Keratinocyte (primary cell): ENCODE measurements around the gene ELP5. TPM values are rescaled to one million over a fixed set of nuclear protein-coding genes. Genes with fewer than 3 reads are reported as not detected.

Experiments used
- DNase-seq: peaks from one replicate; pipeline ENCODE4 v3.0.0-alpha.2; 2011; ENCODE audit warnings: low read depth, missing footprints, low spot score
- FAIRE-seq: peaks from 2 replicates; lab custom pipeline; 2011; peaks lifted over from hg19 to GRCh38; lab: Jason Lieb, UNC
- H2AFZ ChIP-seq: 2 replicates; pipeline ENCODE4 v1.6.0; 2012; ENCODE audit warnings: low read length, control low read depth, inconsistent platforms; ENCODE audit not compliant: control insufficient read depth
- H3K27ac ChIP-seq: 2 replicates; pipeline ENCODE4 v1.5.1; 2011; ENCODE audit warnings: low read length; ENCODE audit not compliant: control insufficient read depth, insufficient read depth
- H3K27me3 ChIP-seq: 3 replicates; pipeline ENCODE4 v1.6.0; 2011; ENCODE audit warnings: low read length; ENCODE audit not compliant: control insufficient read depth, insufficient read depth; ENCODE audit errors: extremely low read depth
- H3K36me3 ChIP-seq, 2 experiments: 2 replicates in 1 of 2; 3 replicates in 1 of 2; pipeline ENCODE4 v1.5.1; 2011; ENCODE audit warnings: low read length in 2 of 2, mild to moderate bottlenecking in 1 of 2; ENCODE audit not compliant: control insufficient read depth in 2 of 2, insufficient read depth in 2 of 2; ENCODE audit errors: extremely low read depth in 1 of 2
- H3K4me1 ChIP-seq: 3 replicates; pipeline ENCODE4 v1.5.1; 2011; ENCODE audit warnings: low read length; ENCODE audit not compliant: control insufficient read depth, insufficient read depth; ENCODE audit errors: extremely low read depth
- H3K4me2 ChIP-seq: 3 replicates; pipeline ENCODE4 v1.6.0; 2011; ENCODE audit warnings: low read depth, low read length; ENCODE audit not compliant: control insufficient read depth, insufficient read depth; ENCODE audit errors: extremely low read depth
- H3K4me3 ChIP-seq, 3 experiments: fragments of 200-600 bp in 1 of 3; sonication (generic) in 1 of 3; 2 replicates in 2 of 3; 3 replicates in 1 of 3; pipeline ENCODE4 v1.5.1; 2011 to 2016; ENCODE audit warnings: low read length in 3 of 3, mild to moderate bottlenecking in 3 of 3, control low read depth in 2 of 3, inconsistent platforms in 1 of 3, low read depth in 1 of 3, mixed read lengths in 1 of 3, mixed run types in 1 of 3, moderate library complexity in 1 of 3; ENCODE audit not compliant: control insufficient read depth in 2 of 3, insufficient read depth in 2 of 3; ENCODE audit errors: extremely low read depth in 1 of 3
- H3K79me2 ChIP-seq: 2 replicates; pipeline ENCODE4 v1.6.0; 2012; ENCODE audit warnings: low read length; ENCODE audit not compliant: control insufficient read depth, insufficient read depth
- H3K9ac ChIP-seq: 3 replicates; pipeline ENCODE4 v1.6.0; 2011; ENCODE audit warnings: low read length; ENCODE audit not compliant: control insufficient read depth, insufficient read depth; ENCODE audit errors: extremely low read depth
- H3K9me1 ChIP-seq: 3 replicates; pipeline ENCODE4 v1.6.0; 2011; ENCODE audit warnings: low read length; ENCODE audit not compliant: control insufficient read depth, insufficient read depth; ENCODE audit errors: extremely low read depth
- H3K9me3 ChIP-seq: 2 replicates; pipeline ENCODE4 v1.5.1; 2012; ENCODE audit warnings: low read depth, low read length; ENCODE audit not compliant: control insufficient read depth
- H4K20me1 ChIP-seq: 3 replicates; pipeline ENCODE4 v1.6.0; 2011; ENCODE audit warnings: low read length; ENCODE audit not compliant: control insufficient read depth, insufficient read depth; ENCODE audit errors: extremely low read depth
- EZH2 ChIP-seq: IDR thresholded peaks from one replicate; pipeline ENCODE4 v1.6.1; 2012; ENCODE audit warnings: inconsistent platforms, mild to moderate bottlenecking, low read length, moderate library complexity
- dilution Hi-C: fragments of 300-500 bp; cut with MboI; formaldehyde crosslinking; loops from one replicate; pipeline ENCODE4 v1.7.0; 2020; ENCODE audit warnings: low sequenced_read_pairs; ENCODE audit not compliant: extremely low pct_ligation_motif_present
- polyA plus RNA-seq, 5 experiments: library from polyadenylated mRNA; depleted of rRNA in 3 of 5; stranded (reverse) in 3 of 5; stranded (forward) in 1 of 5; unstranded in 1 of 5; fragments of >200 nt; gene quantifications; 1 replicate in 1 of 5; 2 replicates in 3 of 5; 3 replicates in 1 of 5; pipeline versions ENCODE4 v1.2.1 to v1.2.3, GENCODE V29; 2011 to 2012; ENCODE audit warnings: missing spikeins in 2 of 5, low read depth in 1 of 5, low replicate concordance in 1 of 5
- TF ChIP-seq, protein P1 (sequence below), 3 experiments: IDR thresholded peaks in 1 of 3; conservative IDR thresholded peaks in 1 of 3; optimal IDR thresholded peaks in 1 of 3; 2 replicates in 2 of 3; 3 replicates in 1 of 3; pipeline versions ENCODE3 to v1.5.1; 2011; ENCODE audit warnings: low read length in 3 of 3, mild to moderate bottlenecking in 3 of 3, moderate library complexity in 2 of 3, control low read depth in 1 of 3, inconsistent platforms in 1 of 3; ENCODE audit not compliant: insufficient read depth in 2 of 3; ENCODE audit errors: extremely low read depth in 1 of 3

The ELP5 gene
- polyA plus RNA-seq, 1 donor (not counting 4 experiments of a cell fraction or from before 2014, with no cell fraction given) = 19.4 TPM

DNA sequence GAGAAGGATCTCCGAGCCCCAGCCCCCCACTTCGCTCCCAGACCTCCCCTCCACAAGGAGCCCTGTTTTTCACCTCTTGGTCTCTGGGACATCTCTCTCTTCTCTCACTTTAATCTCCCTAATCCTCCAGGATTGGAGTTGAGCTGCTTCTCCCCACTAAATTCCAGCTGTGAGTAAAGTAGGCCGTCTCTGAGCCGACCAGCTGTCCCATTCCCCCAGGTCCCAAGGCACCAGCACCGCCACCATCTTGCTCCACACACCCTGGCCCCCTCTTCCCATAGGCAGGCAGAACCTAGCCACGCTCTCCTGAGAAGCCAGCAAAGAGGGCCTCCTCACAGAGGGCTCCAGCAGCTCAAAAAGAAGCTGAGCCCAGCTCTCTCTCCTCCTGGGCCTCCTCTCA is 33.3 kb upstream of the ELP5 start:
- Histone ChIP-seq H3K9ac (no peak overlapping the region), H3K4me2 (no peak overlapping the region), H2AFZ (no peak overlapping the region), H3K9me1 (no peaks in the 10 kb centered on the region), H4K20me1 (peaks cover 8% of the 10 kb centered on the region), H3K79me2 (peaks cover 14% of the 10 kb centered on the region), H3K4me1 (peaks cover 42% of the 10 kb centered on the region), H3K36me3 (peaks cover 22 to 25% of the 10 kb centered on the region in 2 experiments), H3K9me3 (no peaks in the 10 kb centered on the region), H3K27ac (no peak overlapping the region), H3K27me3 (no peaks in the 10 kb centered on the region), H3K4me3 (no peak overlapping the region)
- no peak for TF ChIP-seq EZH2
- TF ChIP-seq, protein P1, sequence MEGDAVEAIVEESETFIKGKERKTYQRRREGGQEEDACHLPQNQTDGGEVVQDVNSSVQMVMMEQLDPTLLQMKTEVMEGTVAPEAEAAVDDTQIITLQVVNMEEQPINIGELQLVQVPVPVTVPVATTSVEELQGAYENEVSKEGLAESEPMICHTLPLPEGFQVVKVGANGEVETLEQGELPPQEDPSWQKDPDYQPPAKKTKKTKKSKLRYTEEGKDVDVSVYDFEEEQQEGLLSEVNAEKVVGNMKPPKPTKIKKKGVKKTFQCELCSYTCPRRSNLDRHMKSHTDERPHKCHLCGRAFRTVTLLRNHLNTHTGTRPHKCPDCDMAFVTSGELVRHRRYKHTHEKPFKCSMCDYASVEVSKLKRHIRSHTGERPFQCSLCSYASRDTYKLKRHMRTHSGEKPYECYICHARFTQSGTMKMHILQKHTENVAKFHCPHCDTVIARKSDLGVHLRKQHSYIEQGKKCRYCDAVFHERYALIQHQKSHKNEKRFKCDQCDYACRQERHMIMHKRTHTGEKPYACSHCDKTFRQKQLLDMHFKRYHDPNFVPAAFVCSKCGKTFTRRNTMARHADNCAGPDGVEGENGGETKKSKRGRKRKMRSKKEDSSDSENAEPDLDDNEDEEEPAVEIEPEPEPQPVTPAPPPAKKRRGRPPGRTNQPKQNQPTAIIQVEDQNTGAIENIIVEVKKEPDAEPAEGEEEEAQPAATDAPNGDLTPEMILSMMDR (optimal IDR thresholded peaks at IDR 0.05 in 1 of 3, IDR thresholded peaks at IDR 0.05 in 1 of 3, conservative IDR thresholded peaks at IDR 0.05 in 1 of 3; ENCODE audit: extremely low read depth in 1 of 3, insufficient read depth in 2 of 3, low read length in 3 of 3) = no peak
- DNase-seq = no peak
- dilution Hi-C loops = no loop called here
- FAIRE-seq = no peak

DNA sequence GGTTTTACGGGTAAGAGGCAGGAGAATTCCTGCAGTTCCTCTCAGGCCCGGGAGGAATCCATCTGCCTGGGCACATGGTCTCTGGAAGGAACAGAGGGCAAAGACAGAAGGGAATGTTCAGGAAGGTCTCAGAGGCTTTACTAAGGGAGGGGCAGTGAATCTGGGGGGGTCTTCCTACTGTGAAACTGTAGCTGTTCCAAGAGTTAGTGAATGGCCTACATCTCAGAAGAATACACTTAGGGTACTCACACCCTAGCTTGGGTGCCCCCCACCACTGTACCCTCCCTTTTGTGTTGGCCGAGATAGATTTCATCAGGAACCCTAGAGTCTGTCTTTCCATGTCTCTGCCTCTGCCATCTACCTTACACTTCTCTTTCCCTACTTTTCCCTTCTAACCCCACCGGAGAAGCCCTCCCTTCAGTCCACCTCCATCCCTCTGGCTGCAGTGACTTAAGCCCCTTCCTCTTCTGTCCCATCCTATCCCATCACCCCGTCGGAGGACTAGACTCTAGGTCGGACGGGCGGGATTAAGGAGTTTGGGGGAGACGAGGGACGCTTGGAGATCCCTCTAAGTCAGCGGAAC is 32.7 kb upstream of the ELP5 start:
- Histone ChIP-seq H2AFZ (peak overlapping the region; percentile 39), H3K36me3 (peaks cover 25 to 30% of the 10 kb centered on the region in 2 experiments)

More for the DNA sequence above, 32.7 kb upstream of the ELP5 start:
- Histone ChIP-seq H3K27ac (peak overlapping the region; percentile 92), H3K9ac (peak overlapping the region; percentile 87), H4K20me1 (peaks cover 5% of the 10 kb centered on the region), H3K4me3 (peak overlapping the region; percentile 55 to 74 (median 72)), H3K9me3 (no peaks in the 10 kb centered on the region), H3K4me2 (peak overlapping the region; percentile 88), H3K27me3 (no peaks in the 10 kb centered on the region), H3K79me2 (peaks cover 14% of the 10 kb centered on the region), H3K4me1 (peaks cover 42% of the 10 kb centered on the region), H3K9me1 (no peaks in the 10 kb centered on the region)
- FAIRE-seq (no peak), DNase-seq (no peak)
- TF ChIP-seq, protein P1 (optimal IDR thresholded peaks at IDR 0.05 in 1 of 3, IDR thresholded peaks at IDR 0.05 in 1 of 3, conservative IDR thresholded peaks at IDR 0.05 in 1 of 3; ENCODE audit: extremely low read depth in 1 of 3, insufficient read depth in 2 of 3, low read length in 3 of 3) = no peak
- no peak for TF ChIP-seq EZH2
- dilution Hi-C loops = no loop called here
